Nephron (organoid): Measurements from ENCODE around the gene ANKRD44.

Experiments
- H3K27ac Mint-ChIP-seq, 3 experiments: 2 replicates each; pipeline ENCODE4 v1.8.0; 2020; ENCODE audit warnings: mixed read lengths in 3 of 3, mild to moderate bottlenecking in 2 of 3, moderate library complexity in 1 of 3
- H3K27me3 Mint-ChIP-seq: 2 replicates; pipeline ENCODE4 v1.8.0; 2021; ENCODE audit warnings: low read depth, mild to moderate bottlenecking, moderate library complexity, mixed read lengths
- H3K36me3 Mint-ChIP-seq: 2 replicates; pipeline ENCODE4 v1.8.0; 2020; ENCODE audit warnings: low read depth, mixed read lengths
- H3K4me1 Mint-ChIP-seq: 2 replicates; pipeline ENCODE4 v1.8.0; 2020; ENCODE audit warnings: mixed read lengths
- H3K4me3 Mint-ChIP-seq, 3 experiments: 2 replicates each; pipeline ENCODE4 v1.8.0; 2020; ENCODE audit warnings: mild to moderate bottlenecking in 3 of 3, mixed read lengths in 3 of 3, moderate library complexity in 2 of 3
- H3K9me3 Mint-ChIP-seq: 2 replicates; pipeline ENCODE4 v1.8.0; 2020; ENCODE audit warnings: mixed read lengths
- CTCF ChIP-seq, 3 experiments: fragments of 200-600 bp; sonication (generic); IDR thresholded peaks; one replicate each; pipeline ENCODE4 v1.5.0; 2021; ENCODE audit warnings: antibody characterized with exemption in 3 of 3; ENCODE audit not compliant: unreplicated experiment in 3 of 3

ANKRD44 gene

GRCh38 chr2:197300139-197300538 is 10.4 kb downstream of the ANKRD44 start:
- TF ChIP-seq CTCF (IDR thresholded peaks at IDR 0.05; ENCODE audit: unreplicated experiment in 3 of 3) = no peak
- H3K27me3 Mint-ChIP-seq = no peaks in the 10 kb centered on the region
- H3K4me3 Mint-ChIP-seq = no peak overlapping the region
- no peaks in the 10 kb centered on the region for H3K9me3 Mint-ChIP-seq
- H3K36me3 Mint-ChIP-seq = peaks cover 4% of the 10 kb centered on the region
- no peak overlapping the region for H3K27ac Mint-ChIP-seq
- H3K4me1 Mint-ChIP-seq = peaks cover 36% of the 10 kb centered on the region

GRCh38 chr2:197298609-197299008 is 12.0 kb downstream of the ANKRD44 start:
- H3K4me1 Mint-ChIP-seq = peaks cover 45% of the 10 kb centered on the region
- no peaks in the 10 kb centered on the region for H3K27me3 Mint-ChIP-seq
- no peak for TF ChIP-seq CTCF (IDR thresholded peaks at IDR 0.05; ENCODE audit: unreplicated experiment in 3 of 3)
- no peak overlapping the region for H3K27ac Mint-ChIP-seq
- peaks cover 4% of the 10 kb centered on the region for H3K36me3 Mint-ChIP-seq
- no peak overlapping the region for H3K4me3 Mint-ChIP-seq
- no peaks in the 10 kb centered on the region for H3K9me3 Mint-ChIP-seq

DNA sequence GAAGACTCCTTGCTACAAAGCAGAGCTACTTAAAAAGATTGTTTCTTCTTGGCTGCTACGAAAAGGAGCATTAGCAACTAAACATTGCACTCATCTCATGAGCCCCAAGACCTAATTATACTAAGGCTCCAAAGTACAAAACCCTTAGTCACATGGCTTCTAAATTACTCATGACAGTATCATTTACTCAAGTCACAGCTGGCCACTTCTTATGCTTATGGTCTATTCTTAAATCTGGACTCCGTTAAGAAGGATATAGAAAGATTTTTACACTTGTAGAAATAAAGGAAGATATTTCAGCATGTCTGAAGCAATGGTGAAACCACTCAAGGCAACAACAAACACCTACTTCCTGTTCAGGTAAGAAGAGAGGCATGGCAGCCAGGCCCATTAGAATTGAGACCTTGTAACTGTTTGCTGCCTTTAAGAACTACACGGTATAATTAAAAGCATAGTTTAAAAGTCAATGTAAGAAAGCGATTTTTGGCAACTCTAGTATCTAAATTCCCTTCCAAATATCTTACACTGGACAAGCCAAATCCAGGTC is 12.7 kb downstream of the ANKRD44 start:
- Mint-ChIP-seq H3K27ac (no peak overlapping the region), H3K9me3 (no peaks in the 10 kb centered on the region), H3K27me3 (no peaks in the 10 kb centered on the region), H3K4me3 (no peak overlapping the region), H3K4me1 (peaks cover 53% of the 10 kb centered on the region), H3K36me3 (peaks cover 4% of the 10 kb centered on the region)
- no peak for TF ChIP-seq CTCF (IDR thresholded peaks at IDR 0.05; ENCODE audit: unreplicated experiment in 3 of 3)

- Mint-ChIP-seq H3K36me3 (peaks cover 4% of the 10 kb centered on the region), H3K4me3 (no peak overlapping the region), H3K9me3 (no peaks in the 10 kb centered on the region), H3K27ac (no peak overlapping the region), H3K4me1 (peaks cover 56% of the 10 kb centered on the region), H3K27me3 (no peaks in the 10 kb centered on the region)
- no peak for TF ChIP-seq CTCF (IDR thresholded peaks at IDR 0.05; ENCODE audit: unreplicated experiment in 3 of 3)
Observed at GRCh38 chr2:197297266-197297665, 13.3 kb downstream of the ANKRD44 start.

GRCh38 chr2:197296835-197297234 is 13.7 kb downstream of the ANKRD44 start:
- TF ChIP-seq CTCF (IDR thresholded peaks at IDR 0.05; ENCODE audit: unreplicated experiment in 3 of 3) = no peak
- Mint-ChIP-seq H3K36me3 (peaks cover 5% of the 10 kb centered on the region), H3K27ac (peak overlapping the region in 1 of 3 experiments; percentile 30)

DNA sequence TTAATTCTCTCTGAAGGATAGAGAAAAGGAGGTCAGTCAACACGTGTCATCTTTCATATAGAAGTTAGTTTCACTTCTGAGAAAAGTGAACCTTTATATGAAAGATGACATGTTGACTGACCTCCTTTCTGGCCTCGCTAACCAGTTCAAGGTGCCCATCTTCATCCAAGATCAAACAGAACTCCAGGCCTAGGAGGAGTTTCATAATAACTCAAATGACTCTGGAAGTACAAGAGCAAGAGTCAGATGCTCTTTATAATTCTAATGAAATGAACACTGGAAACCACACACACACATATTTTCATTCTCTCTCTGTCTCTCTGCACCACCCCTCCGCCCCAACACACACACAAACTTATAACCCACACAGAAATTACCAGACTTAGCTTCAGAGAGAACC is 16.3 kb downstream of the ANKRD44 start:
- Mint-ChIP-seq H3K9me3 (peaks cover 12% of the 10 kb centered on the region), H3K36me3 (peaks cover 5% of the 10 kb centered on the region), H3K27me3 (no peaks in the 10 kb centered on the region), H3K4me3 (no peak overlapping the region), H3K4me1 (peaks cover 52% of the 10 kb centered on the region), H3K27ac (peak overlapping the region in 2 of 3 experiments; percentile 74 to 83)
- TF ChIP-seq CTCF (IDR thresholded peaks at IDR 0.05; ENCODE audit: unreplicated experiment in 3 of 3) = no peak

More at GRCh38 chr2:197296835-197297234, 13.7 kb downstream of the ANKRD44 start:
- Mint-ChIP-seq H3K4me3 (no peak overlapping the region), H3K9me3 (peaks cover under 1% of the 10 kb centered on the region), H3K27me3 (no peaks in the 10 kb centered on the region), H3K4me1 (peaks cover 54% of the 10 kb centered on the region)
